Measurements from ENCODE around the gene GSTA1. TPM values are rescaled to one million over a fixed set of nuclear protein-coding genes. Genes with fewer than 3 reads are reported as not detected.
"Not testable (repeated sequence)": the region's sequence is repeated elsewhere in the genome, so short reads cannot be mapped to it uniquely, and the experiment has no call there.

GSTA1 gene
- total RNA-seq, 1 donor from 2014 or later: not detected

- DNase-seq (ENCODE audit: low read depth): no peak
- no peak overlapping the region for H3K4me3 ChIP-seq (ENCODE audit: low read depth, low read length)
- TF ChIP-seq CTCF (conservative IDR thresholded peaks at IDR 0.05; ENCODE audit: low read depth, low read length): no peak
Measured at GRCh38 chr6:52834481-52834880, 30.9 kb upstream of the GSTA1 start.

GRCh38 chr6:52830869-52831268 lies 27.3 kb upstream of the GSTA1 start:
- H3K4me3 ChIP-seq (ENCODE audit: low read depth, low read length); DNase-seq (ENCODE audit: low read depth): not testable (repeated sequence)

GRCh38 chr6:52829046-52829817 lies 25.6 kb upstream of the GSTA1 start:
- no peak for TF ChIP-seq CTCF (conservative IDR thresholded peaks at IDR 0.05; ENCODE audit: low read depth, low read length)
- no peak for DNase-seq (ENCODE audit: low read depth)
- no peak overlapping the region for H3K4me3 ChIP-seq (ENCODE audit: low read depth, low read length)

GRCh38 chr6:52828621-52829020 lies 25.0 kb upstream of the GSTA1 start:
- not testable (repeated sequence) for H3K4me3 ChIP-seq (ENCODE audit: low read depth, low read length)

GRCh38 chr6:52827073-52827783 lies 23.6 kb upstream of the GSTA1 start:
- DNase-seq (ENCODE audit: low read depth); H3K4me3 ChIP-seq (ENCODE audit: low read depth, low read length): not testable (repeated sequence)

More at GRCh38 chr6:52828621-52829020, 25.0 kb upstream of the GSTA1 start:
- DNase-seq (ENCODE audit: low read depth): not testable (repeated sequence)

GRCh38 chr6:52826513-52826912 lies 22.9 kb upstream of the GSTA1 start:
- DNase-seq (ENCODE audit: low read depth): no peak
- no peak overlapping the region for H3K4me3 ChIP-seq (ENCODE audit: low read depth, low read length)
- TF ChIP-seq CTCF (conservative IDR thresholded peaks at IDR 0.05; ENCODE audit: low read depth, low read length): no peak

GRCh38 chr6:52825900-52826459 lies 22.4 kb upstream of the GSTA1 start:
- not testable (repeated sequence) for DNase-seq (ENCODE audit: low read depth)

GRCh38 chr6:52825270-52825793 lies 21.7 kb upstream of the GSTA1 start:
- H3K4me3 ChIP-seq (ENCODE audit: low read depth, low read length); DNase-seq (ENCODE audit: low read depth): not testable (repeated sequence)

More at GRCh38 chr6:52825900-52826459, 22.4 kb upstream of the GSTA1 start:
- H3K4me3 ChIP-seq (ENCODE audit: low read depth, low read length): not testable (repeated sequence)

GRCh38 chr6:52821842-52822241 lies 18.2 kb upstream of the GSTA1 start:
- no peak for DNase-seq (ENCODE audit: low read depth)
- H3K4me3 ChIP-seq (ENCODE audit: low read depth, low read length): no peak overlapping the region
- no peak for TF ChIP-seq CTCF (conservative IDR thresholded peaks at IDR 0.05; ENCODE audit: low read depth, low read length)

Measured in epithelial cell of proximal tubule (primary cell).